ENCODE results near the gene GABRB3.

- TF ChIP-seq CTCF (IDR thresholded peaks at IDR 0.05; ENCODE audit: poor library complexity, severe bottlenecking) (no peak), POLR2AphosphoS5 (IDR thresholded peaks at IDR 0.05) (no peak), REST (IDR thresholded peaks at IDR 0.05; ENCODE audit: borderline replicate concordance) (no peak), EZH2 (IDR thresholded peaks at IDR 0.05; ENCODE audit: borderline replicate concordance, insufficient read depth, low read length, poor library complexity, severe bottlenecking) (no peak), TAF1 (IDR thresholded peaks at IDR 0.05; ENCODE audit: low read depth) (peak; percentile 3)
These were observed 1.1 kb upstream of the GABRB3 start for GRCh38 chr15:26773917-26774316.
